T-helper 17 cell (primary cell): ENCODE results near the gene ORC4. TPM values are rescaled to one million over a fixed set of nuclear protein-coding genes. Genes with fewer than 3 reads are reported as not detected.
A peak's percentile ranks its signal among the peaks of the same experiment; 100 is the strongest.

Experiments
- ATAC-seq: fragments of 150-1000 bp; cut with Tn5 transposase; 2 replicates; pipeline ENCODE4 v1.10.0; 2021; ENCODE audit warnings: mild to moderate bottlenecking, moderate library complexity
- DNase-seq, 3 donors: peaks; one replicate each; pipeline versions ENCODE4 v3.0.0 to v3.0.0-alpha.2; 2020 to 2021
- H3K9me3 ChIP-seq: one replicate; pipeline ENCODE4 v1.7.0; 2013; ENCODE audit warnings: low read length, mild to moderate bottlenecking; ENCODE audit not compliant: control insufficient read depth, poor library complexity, severe bottlenecking
- H3K27ac Mint-ChIP-seq: one replicate; pipeline ENCODE4 v1.8.0; 2022; ENCODE audit warnings: mild to moderate bottlenecking, moderate library complexity, mixed read lengths
- H3K27me3 Mint-ChIP-seq: one replicate; pipeline ENCODE4 v1.8.0; 2022; ENCODE audit warnings: mixed read lengths
- H3K36me3 Mint-ChIP-seq: one replicate; pipeline ENCODE4 v1.8.0; 2022; ENCODE audit warnings: low read depth, mixed read lengths
- H3K4me1 Mint-ChIP-seq: one replicate; pipeline ENCODE4 v1.8.0; 2022; ENCODE audit warnings: mild to moderate bottlenecking, mixed read lengths
- H3K4me3 Mint-ChIP-seq: one replicate; pipeline ENCODE4 v1.8.0; 2022; ENCODE audit warnings: mild to moderate bottlenecking, moderate library complexity, mixed read lengths
- total RNA-seq, 4 donors: library from RNA in 2 of 4; stranded (reverse) in 2 of 4; gene quantifications; one replicate each; pipeline ENCODE4 v1.2.3 and lab custom pipeline; 2022 to 2026

The ORC4 gene
- total RNA-seq, 2 donors from 2014 or later, result 29.5 to 32.7 TPM

GRCh38 chr2:147913701-147914480 is 106.6 kb downstream of the ORC4 start:
- H3K4me1 Mint-ChIP-seq, result peaks cover 8% of the 10 kb centered on the region
- ATAC-seq, result no peak
- H3K27ac Mint-ChIP-seq, result no peak overlapping the region

DNA sequence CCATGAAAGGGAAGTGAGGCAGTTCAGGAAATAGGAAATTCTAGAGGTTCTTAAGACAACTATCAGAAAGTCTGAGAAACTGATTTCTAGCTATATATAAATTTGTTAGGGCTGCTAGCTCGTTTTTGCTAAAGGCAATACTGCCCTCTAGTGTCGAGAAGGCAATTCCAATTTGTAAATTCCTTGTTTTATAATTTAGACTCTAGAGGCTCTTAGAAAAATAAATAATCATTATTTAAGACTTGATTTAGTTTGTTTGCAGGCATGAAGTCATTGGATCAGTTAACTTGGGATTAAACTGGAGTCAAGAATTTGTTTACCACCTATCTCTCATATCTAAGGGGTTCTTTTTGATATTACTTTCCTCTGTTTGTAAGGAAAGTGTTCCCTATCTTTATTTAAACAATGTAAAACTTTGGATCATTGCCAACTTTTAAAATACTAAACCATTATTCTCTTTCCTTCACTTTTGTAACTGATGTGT is 109.5 kb downstream of the ORC4 start:
- DNase-seq (peak in 1 of 3 donors; percentile 23), ATAC-seq (peak; percentile 49)
- H3K36me3 Mint-ChIP-seq, result no peaks in the 10 kb centered on the region
- H3K4me3 Mint-ChIP-seq, result no peak overlapping the region
- peak overlapping the region; percentile 16 for H3K27ac Mint-ChIP-seq
- H3K27me3 Mint-ChIP-seq, result no peaks in the 10 kb centered on the region
- peaks cover 6% of the 10 kb centered on the region for H3K4me1 Mint-ChIP-seq
- H3K9me3 ChIP-seq, result no peaks in the 10 kb centered on the region

More at GRCh38 chr2:147913701-147914480, 106.6 kb downstream of the ORC4 start:
- H3K9me3 ChIP-seq, result no peaks in the 10 kb centered on the region
- DNase-seq, result no peak
- Mint-ChIP-seq H3K27me3 (no peaks in the 10 kb centered on the region), H3K36me3 (no peaks in the 10 kb centered on the region), H3K4me3 (no peak overlapping the region)

DNA sequence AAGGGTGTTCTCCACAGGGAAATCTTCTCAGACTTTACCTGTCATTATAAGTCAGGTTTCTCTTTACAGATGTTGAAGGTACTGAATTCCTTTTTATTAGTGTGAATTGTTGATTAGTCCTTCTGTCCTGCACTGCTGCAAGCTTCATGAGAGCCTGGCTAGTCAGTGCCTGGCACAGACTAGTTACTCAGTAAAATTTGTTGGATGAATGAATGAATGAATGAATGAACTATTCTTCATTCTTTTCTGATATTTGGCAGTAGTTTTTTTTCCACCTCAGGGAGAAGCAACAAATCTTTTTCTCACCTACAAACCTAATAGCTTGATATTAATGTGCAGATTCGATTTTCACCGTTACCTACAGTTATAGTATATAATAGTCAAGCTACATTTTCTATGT is 111.4 kb downstream of the ORC4 start:
- peaks cover 6% of the 10 kb centered on the region for H3K4me1 Mint-ChIP-seq
- H3K27me3 Mint-ChIP-seq, result no peaks in the 10 kb centered on the region
- H3K36me3 Mint-ChIP-seq, result no peaks in the 10 kb centered on the region
- DNase-seq, result no peak
- no peak overlapping the region for H3K27ac Mint-ChIP-seq
- no peak overlapping the region for H3K4me3 Mint-ChIP-seq
- no peaks in the 10 kb centered on the region for H3K9me3 ChIP-seq
- no peak for ATAC-seq

DNA sequence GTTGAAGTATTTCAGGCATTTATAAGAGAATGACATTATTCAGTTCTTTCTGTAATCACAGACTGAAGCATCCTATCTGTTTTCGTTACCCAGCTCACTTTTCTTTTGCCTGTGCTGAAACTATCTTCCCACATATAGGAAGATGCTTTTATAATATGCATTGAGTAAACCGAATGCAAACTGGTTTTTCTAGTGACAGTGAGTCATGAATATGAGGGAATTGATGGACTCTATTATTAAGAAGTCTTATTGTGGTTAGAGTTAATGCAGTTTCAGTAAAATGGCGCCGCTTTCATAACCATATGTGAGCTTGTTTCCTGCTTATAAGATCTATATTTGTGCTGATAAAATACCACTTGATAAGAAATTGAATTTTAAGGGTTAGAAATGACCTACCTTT is 116.5 kb downstream of the ORC4 start:
- ATAC-seq (no peak), DNase-seq (no peak)
- no peaks in the 10 kb centered on the region for H3K9me3 ChIP-seq
- Mint-ChIP-seq H3K4me1 (peaks cover 4% of the 10 kb centered on the region), H3K27ac (no peak overlapping the region), H3K4me3 (no peak overlapping the region), H3K27me3 (no peaks in the 10 kb centered on the region), H3K36me3 (peaks cover 6% of the 10 kb centered on the region)

DNA sequence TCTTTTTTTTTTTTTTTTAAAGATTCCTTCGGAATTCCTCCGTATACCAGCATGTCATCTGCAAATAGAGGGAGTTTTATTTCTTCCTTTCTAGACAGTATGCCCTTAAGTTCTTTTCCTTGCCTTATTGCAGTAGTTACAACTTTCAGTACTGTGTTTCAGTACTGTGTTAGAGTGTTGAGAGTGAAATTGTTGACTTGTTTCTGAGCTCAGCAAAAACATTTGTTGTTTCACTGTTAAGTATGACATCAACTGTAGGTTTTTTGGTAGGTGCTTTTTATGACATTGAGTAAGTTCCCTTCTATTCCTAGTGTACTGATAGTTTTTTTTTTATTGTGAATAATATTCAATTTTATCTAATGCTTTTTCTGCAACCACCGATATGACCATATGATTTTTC is 131.9 kb downstream of the ORC4 start:
- DNase-seq, result no peak
- Mint-ChIP-seq H3K4me1 (peaks cover 22% of the 10 kb centered on the region), H3K4me3 (peak overlapping the region; percentile 12), H3K27me3 (no peaks in the 10 kb centered on the region), H3K27ac (no peak overlapping the region), H3K36me3 (no peaks in the 10 kb centered on the region)
- no peaks in the 10 kb centered on the region for H3K9me3 ChIP-seq
- ATAC-seq, result no peak

DNA sequence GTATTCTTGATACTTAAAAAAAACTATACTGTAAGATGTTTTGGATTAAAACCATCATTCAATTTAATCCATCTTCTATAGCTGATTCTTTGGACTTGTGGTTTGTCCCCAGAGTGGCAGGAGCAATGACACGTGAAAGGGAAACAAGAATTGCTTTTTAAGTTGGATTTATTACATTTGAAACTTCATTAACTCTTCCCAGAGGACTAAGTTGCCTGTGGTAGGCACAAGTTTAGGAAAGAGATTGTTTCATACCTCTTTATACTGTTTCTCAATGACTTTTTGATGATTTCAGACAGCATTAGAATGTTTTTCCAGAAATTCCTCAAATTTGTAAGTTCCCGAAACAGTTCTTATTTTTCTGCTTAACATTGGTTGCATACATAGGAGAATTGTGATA is 134.4 kb downstream of the ORC4 start:
- Mint-ChIP-seq H3K4me3 (no peak overlapping the region), H3K27me3 (no peaks in the 10 kb centered on the region), H3K4me1 (peaks cover 17% of the 10 kb centered on the region), H3K36me3 (no peaks in the 10 kb centered on the region), H3K27ac (no peak overlapping the region)
- no peak for DNase-seq
- H3K9me3 ChIP-seq, result no peaks in the 10 kb centered on the region
- no peak for ATAC-seq

DNA sequence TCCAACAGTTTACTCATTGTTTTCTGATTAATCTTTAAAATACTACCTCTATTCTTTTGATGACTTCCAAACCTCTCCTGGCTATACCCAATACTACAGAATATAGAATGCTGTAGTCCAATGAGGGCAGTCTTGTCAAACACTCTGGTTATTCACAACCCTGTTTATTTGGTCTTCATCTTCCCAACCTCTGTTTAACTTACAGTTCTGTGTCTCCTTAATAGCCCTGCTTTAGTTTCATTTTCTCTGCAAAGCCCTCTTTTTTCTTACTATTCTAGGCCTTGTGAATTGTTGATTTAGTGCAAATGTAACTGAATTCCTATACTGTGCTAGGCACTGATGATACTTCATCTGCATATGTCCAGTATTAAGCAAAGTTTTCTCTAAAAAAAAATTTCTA is 135.7 kb downstream of the ORC4 start:
- Mint-ChIP-seq H3K36me3 (no peaks in the 10 kb centered on the region), H3K27me3 (no peaks in the 10 kb centered on the region), H3K27ac (peak overlapping the region; percentile 51), H3K4me3 (peak overlapping the region; percentile 77), H3K4me1 (peaks cover 21% of the 10 kb centered on the region)
- peak; percentile 18 for ATAC-seq
- no peak for DNase-seq
- H3K9me3 ChIP-seq, result no peaks in the 10 kb centered on the region

DNA sequence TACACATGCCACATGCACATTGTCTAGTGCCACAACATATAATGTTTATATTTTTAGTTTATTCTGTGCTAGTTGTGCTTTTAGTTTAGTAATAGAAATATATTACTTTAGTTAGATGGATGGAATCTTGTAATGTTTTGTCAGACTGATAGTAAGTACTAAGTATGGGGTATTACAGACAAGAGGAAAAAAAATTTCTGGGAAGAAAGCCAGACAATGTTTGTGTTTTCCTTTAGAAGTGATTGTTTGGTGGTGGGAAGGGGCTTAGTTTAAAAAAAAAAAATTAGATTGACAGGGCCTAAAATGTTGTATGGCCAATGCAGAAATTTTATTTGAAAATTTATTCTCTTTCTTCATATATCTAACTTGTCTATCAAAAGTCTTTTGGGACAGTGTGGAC is 137.9 kb downstream of the ORC4 start:
- Mint-ChIP-seq H3K4me3 (no peak overlapping the region), H3K27ac (no peak overlapping the region), H3K4me1 (peaks cover 21% of the 10 kb centered on the region), H3K36me3 (no peaks in the 10 kb centered on the region), H3K27me3 (no peaks in the 10 kb centered on the region)
- DNase-seq (no peak), ATAC-seq (no peak)
- H3K9me3 ChIP-seq, result no peaks in the 10 kb centered on the region

Other genes with a start within 250 kb of the ORC4 start
- 10 to 100 TPM; 13.6 to 14.3 TPM for gene ACVR2A, start 175.7 kb downstream of the ORC4 start, total RNA-seq
- 10 to 100 TPM; 56.1 to 56.8 TPM for gene MBD5, start 354 bp upstream of the ORC4 start, total RNA-seq